H9 (cell line): Measurements from ENCODE around the gene PTPRN2. TPM values are rescaled to one million over a fixed set of nuclear protein-coding genes. Genes with fewer than 3 reads are reported as not detected.

Experiments used
- DNase-seq: peaks from one replicate; pipeline ENCODE4 v3.0.0-alpha.2; 2017
- H2AFZ ChIP-seq: one replicate; pipeline ENCODE4 v1.6.1; 2013; ENCODE audit warnings: mild to moderate bottlenecking, low read length, control low read depth, moderate library complexity
- H2AK5ac ChIP-seq: 2 replicates; pipeline ENCODE4 v1.6.1; 2013; ENCODE audit warnings: low read length, control low read depth, mixed read lengths; ENCODE audit not compliant: insufficient read length
- H2BK120ac ChIP-seq: one replicate; pipeline ENCODE4 v1.6.1; 2013; ENCODE audit warnings: low read depth, mild to moderate bottlenecking, low read length, control low read depth, inconsistent platforms; ENCODE audit not compliant: poor library complexity, severe bottlenecking
- H2BK12ac ChIP-seq: 2 replicates; pipeline ENCODE4 v1.6.1; 2013; ENCODE audit warnings: low read length, control low read depth, mixed read lengths, low read depth; ENCODE audit not compliant: insufficient read length
- H2BK15ac ChIP-seq: 2 replicates; pipeline ENCODE4 v1.6.1; 2013; ENCODE audit warnings: low read depth, low read length, control low read depth
- H2BK20ac ChIP-seq: one replicate; pipeline ENCODE4 v1.6.1; 2013; ENCODE audit warnings: low read depth, mild to moderate bottlenecking, low read length, control low read depth, inconsistent platforms; ENCODE audit not compliant: poor library complexity, severe bottlenecking
- H2BK5ac ChIP-seq: 2 replicates; pipeline ENCODE4 v1.6.1; 2013; ENCODE audit warnings: low read length, control low read depth, mixed read lengths; ENCODE audit not compliant: insufficient read length
- H3K14ac ChIP-seq: 2 replicates; pipeline ENCODE4 v1.6.1; 2013; ENCODE audit warnings: low read length, control low read depth; ENCODE audit not compliant: insufficient read depth
- H3K18ac ChIP-seq: 2 replicates; pipeline ENCODE4 v1.6.1; 2013; ENCODE audit warnings: low read depth, mild to moderate bottlenecking, mixed read lengths, low read length, control low read depth; ENCODE audit not compliant: insufficient read length
- H3K23ac ChIP-seq: 2 replicates; pipeline ENCODE4 v1.6.1; 2013; ENCODE audit warnings: low read length, control low read depth, mixed read lengths, low read depth; ENCODE audit not compliant: insufficient read length
- H3K23me2 ChIP-seq: 2 replicates; pipeline ENCODE4 v1.6.1; 2013; ENCODE audit warnings: low read depth, mild to moderate bottlenecking, mixed read lengths, low read length, control low read depth; ENCODE audit not compliant: insufficient read length, poor library complexity, severe bottlenecking
- H3K27ac ChIP-seq: 2 replicates; pipeline ENCODE4 v1.5.1; 2013; ENCODE audit warnings: low read length, control low read depth, mixed read lengths, low read depth; ENCODE audit not compliant: insufficient read length
- H3K27me3 ChIP-seq: 2 replicates; pipeline ENCODE4 v1.6.1; 2013; ENCODE audit warnings: low read length, control low read depth, inconsistent platforms; ENCODE audit not compliant: insufficient read depth
- H3K4ac ChIP-seq: 2 replicates; pipeline ENCODE4 v1.6.1; 2013; ENCODE audit warnings: low read depth, mild to moderate bottlenecking, control low read depth, inconsistent platforms, low read length, moderate library complexity
- H3K4me1 ChIP-seq: 2 replicates; pipeline ENCODE4 v1.6.1; 2013; ENCODE audit warnings: low read length, control low read depth, inconsistent platforms; ENCODE audit not compliant: insufficient read depth
- H3K4me2 ChIP-seq: 2 replicates; pipeline ENCODE4 v1.6.1; 2013; ENCODE audit warnings: low read length, control low read depth, mixed read lengths; ENCODE audit not compliant: insufficient read length, insufficient read depth
- H3K56ac ChIP-seq: 2 replicates; pipeline ENCODE4 v1.6.1; 2013; ENCODE audit warnings: low read depth, mild to moderate bottlenecking, mixed read lengths, low read length, control low read depth; ENCODE audit not compliant: insufficient read length
- H3K79me1 ChIP-seq: 2 replicates; pipeline ENCODE4 v1.6.1; 2013; ENCODE audit warnings: low read depth, mild to moderate bottlenecking, moderate library complexity, low read length, control low read depth, inconsistent platforms; ENCODE audit not compliant: insufficient read depth, poor library complexity, severe bottlenecking
- H3K79me2 ChIP-seq: 2 replicates; pipeline ENCODE4 v1.6.1; 2013; ENCODE audit warnings: low read length, control low read depth, inconsistent platforms; ENCODE audit not compliant: insufficient read depth
- H3K9ac ChIP-seq: 2 replicates; pipeline ENCODE4 v1.6.1; 2013; ENCODE audit warnings: low read length, control low read depth, mixed read lengths; ENCODE audit not compliant: insufficient read length; ENCODE audit errors: extremely low read depth
- H3K9me3 ChIP-seq: one replicate; pipeline ENCODE4 v1.6.1; 2013; ENCODE audit warnings: low read depth, low read length, inconsistent platforms; ENCODE audit not compliant: control insufficient read depth
- H3T11ph ChIP-seq: one replicate; pipeline ENCODE4 v1.6.1; 2013; ENCODE audit warnings: mild to moderate bottlenecking, low read length, control low read depth, inconsistent platforms
- H4K20me1 ChIP-seq: one replicate; pipeline ENCODE4 v1.6.1; 2013; ENCODE audit not compliant: control insufficient read depth, insufficient read length, insufficient read depth
- H4K5ac ChIP-seq: 2 replicates; pipeline ENCODE4 v1.6.1; 2013; ENCODE audit warnings: low read depth, mild to moderate bottlenecking, mixed read lengths, low read length, control low read depth; ENCODE audit not compliant: insufficient read length
- H4K8ac ChIP-seq: replicated peaks from 2 replicates; pipeline ENCODE4 v1.6.1; 2013; ENCODE audit warnings: low read length, control low read depth, mixed read lengths, low read depth; ENCODE audit not compliant: insufficient read length
- H4K91ac ChIP-seq: 2 replicates; pipeline ENCODE4 v1.6.1; 2013; ENCODE audit warnings: low read depth, mild to moderate bottlenecking, moderate library complexity, mixed read lengths, low read length, control low read depth; ENCODE audit not compliant: insufficient read length
- H3K27ac Mint-ChIP-seq, 3 experiments: 2 replicates in 2 of 3; 3 replicates in 1 of 3; pipeline ENCODE4 v1.8.0; 2020 to 2021; ENCODE audit warnings: mixed read lengths in 3 of 3, mild to moderate bottlenecking in 1 of 3, moderate library complexity in 1 of 3
- H3K27me3 Mint-ChIP-seq: 2 replicates; pipeline ENCODE4 v1.8.0; 2021; ENCODE audit warnings: low read depth, mild to moderate bottlenecking, moderate library complexity, mixed read lengths
- H3K36me3 Mint-ChIP-seq, 3 experiments: 2 replicates in 2 of 3; 3 replicates in 1 of 3; pipeline ENCODE4 v1.8.0; 2020 to 2021; ENCODE audit warnings: low read depth in 3 of 3, mixed read lengths in 3 of 3; ENCODE audit not compliant: insufficient read depth in 1 of 3
- H3K4me1 Mint-ChIP-seq, 2 experiments: 2 replicates each; pipeline ENCODE4 v1.8.0; 2020; ENCODE audit warnings: mixed read lengths in 2 of 2
- H3K4me3 Mint-ChIP-seq, 2 experiments: 2 replicates in 1 of 2; 3 replicates in 1 of 2; pipeline ENCODE4 v1.8.0; 2020 to 2021; ENCODE audit warnings: mild to moderate bottlenecking in 2 of 2, mixed read lengths in 2 of 2, moderate library complexity in 1 of 2
- H3K9me3 Mint-ChIP-seq, 2 experiments: 2 replicates in 1 of 2; 3 replicates in 1 of 2; pipeline ENCODE4 v1.8.0; 2020; ENCODE audit warnings: mild to moderate bottlenecking in 2 of 2, mixed read lengths in 2 of 2, moderate library complexity in 1 of 2
- WGBS: extraction: QIAGEN DNeasy Blood & Tissue Kit; methylation state at CpG from one replicate; pipeline ENCODE4 v1.1.7; 2013; ENCODE audit warnings: missing lambda C conversion rate, low lambda C conversion rate, mixed read lengths; ENCODE audit not compliant: insufficient read length; ENCODE audit errors: extremely low coverage; 5-methylcytosine and 5-hydroxymethylcytosine counted together
- total RNA-seq: library from RNA; stranded (reverse); gene quantifications from 2 replicates; pipeline ENCODE4 v1.2.1, GENCODE V29; 2021
- TF ChIP-seq, protein P1 (sequence below): fragments of 200-600 bp; sonication (generic); conservative IDR thresholded peaks from 3 replicates; pipeline ENCODE4 v1.8.0; 2021; ENCODE audit warnings: antibody characterized with exemption, mild to moderate bottlenecking

Gene PTPRN2
- total RNA-seq, 1 experiment from 2014 or later: 5.2 TPM

DNA sequence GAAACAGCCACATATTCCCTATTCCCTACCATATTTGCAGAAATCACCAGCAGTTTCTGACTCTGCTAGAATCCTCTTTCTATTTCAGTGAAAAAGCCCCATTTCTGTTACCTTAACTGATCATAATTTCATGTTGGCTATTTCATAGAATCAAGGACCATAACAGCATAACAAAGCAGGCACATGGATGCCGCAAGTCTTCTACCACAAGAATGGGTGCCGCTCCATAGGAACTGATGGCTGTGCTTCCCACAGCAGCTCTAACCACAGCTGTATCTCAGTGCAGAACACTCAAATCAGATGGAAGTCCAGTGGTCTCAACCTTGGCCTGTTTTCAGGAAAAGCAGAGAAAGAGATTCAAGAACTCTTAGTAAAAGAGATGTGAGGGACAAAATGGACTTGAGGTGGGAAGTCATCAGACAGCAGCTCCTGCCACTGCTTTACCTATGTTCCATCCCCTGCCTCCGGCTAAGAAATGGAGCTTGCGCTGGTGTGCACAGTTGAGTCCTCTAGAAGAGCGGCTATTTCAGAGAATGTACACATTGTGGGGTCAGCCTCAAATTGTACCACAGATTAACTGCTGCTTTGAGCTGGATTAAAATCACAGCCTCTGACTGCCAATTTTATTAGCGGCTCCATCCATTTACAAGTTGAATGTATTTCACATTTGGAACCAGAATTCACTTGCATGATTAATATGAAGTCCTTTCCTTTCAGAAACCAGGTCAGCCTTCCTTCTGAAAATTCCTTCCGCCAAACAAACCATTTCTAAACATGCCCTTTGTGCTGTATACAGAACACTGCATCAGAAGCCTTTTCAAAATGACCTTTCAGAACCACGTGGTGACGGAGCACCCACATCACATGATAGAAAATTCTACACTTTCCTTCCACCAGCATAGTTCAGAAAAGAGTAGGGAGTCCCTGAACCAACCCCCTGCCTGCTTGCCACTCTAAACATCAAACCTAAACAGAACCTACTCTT is 7.7 kb downstream of the PTPRN2 start:
- Histone ChIP-seq H4K5ac (no peak overlapping the region), H3K4me1 (no peaks in the 10 kb centered on the region), H2BK5ac (no peak overlapping the region), H3K18ac (no peak overlapping the region), H2BK15ac (no peak overlapping the region), H3K14ac (no peak overlapping the region), H2AK5ac (no peak overlapping the region), H3K23me2 (no peaks in the 10 kb centered on the region), H3K79me1 (no peaks in the 10 kb centered on the region), H3K79me2 (no peaks in the 10 kb centered on the region), H3K9ac (no peak overlapping the region), H4K8ac (no peak overlapping the region), H4K91ac (no peak overlapping the region), H3K4ac (no peak overlapping the region), H2BK12ac (no peak overlapping the region), H2BK20ac (no peak overlapping the region), H3K23ac (no peak overlapping the region), H4K20me1 (no peaks in the 10 kb centered on the region), H3T11ph (no peak overlapping the region), H3K56ac (no peak overlapping the region), H3K4me2 (no peak overlapping the region), H3K9me3 (peaks cover 10% of the 10 kb centered on the region), H2AFZ (no peak overlapping the region), H2BK120ac (no peak overlapping the region), H3K27me3 (peaks cover 5% of the 10 kb centered on the region; the same call in 1 of the 2 replicates), H3K27ac (no peak overlapping the region)
- Mint-ChIP-seq H3K27ac (no peak overlapping the region), H3K4me1 (peaks cover 10 to 13% of the 10 kb centered on the region in 2 experiments), H3K9me3 (peaks cover 21 to 30% of the 10 kb centered on the region in 2 experiments), H3K27me3 (peaks cover 63% of the 10 kb centered on the region), H3K4me3 (no peak overlapping the region), H3K36me3 (peaks cover 16 to 41% (median 16%) of the 10 kb centered on the region in 3 experiments)
- no peak for DNase-seq
- WGBS: no CpG with 5 or more reads among the region's 9 CpGs
- TF ChIP-seq, protein P1, sequence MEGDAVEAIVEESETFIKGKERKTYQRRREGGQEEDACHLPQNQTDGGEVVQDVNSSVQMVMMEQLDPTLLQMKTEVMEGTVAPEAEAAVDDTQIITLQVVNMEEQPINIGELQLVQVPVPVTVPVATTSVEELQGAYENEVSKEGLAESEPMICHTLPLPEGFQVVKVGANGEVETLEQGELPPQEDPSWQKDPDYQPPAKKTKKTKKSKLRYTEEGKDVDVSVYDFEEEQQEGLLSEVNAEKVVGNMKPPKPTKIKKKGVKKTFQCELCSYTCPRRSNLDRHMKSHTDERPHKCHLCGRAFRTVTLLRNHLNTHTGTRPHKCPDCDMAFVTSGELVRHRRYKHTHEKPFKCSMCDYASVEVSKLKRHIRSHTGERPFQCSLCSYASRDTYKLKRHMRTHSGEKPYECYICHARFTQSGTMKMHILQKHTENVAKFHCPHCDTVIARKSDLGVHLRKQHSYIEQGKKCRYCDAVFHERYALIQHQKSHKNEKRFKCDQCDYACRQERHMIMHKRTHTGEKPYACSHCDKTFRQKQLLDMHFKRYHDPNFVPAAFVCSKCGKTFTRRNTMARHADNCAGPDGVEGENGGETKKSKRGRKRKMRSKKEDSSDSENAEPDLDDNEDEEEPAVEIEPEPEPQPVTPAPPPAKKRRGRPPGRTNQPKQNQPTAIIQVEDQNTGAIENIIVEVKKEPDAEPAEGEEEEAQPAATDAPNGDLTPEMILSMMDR: no peak
